ENCODE results near the gene SHF. TPM values are rescaled to one million over a fixed set of nuclear protein-coding genes. Genes with fewer than 3 reads are reported as not detected.

The SHF gene
- total RNA-seq, 1 experiment from 2014 or later: 21.7 TPM

DNA sequence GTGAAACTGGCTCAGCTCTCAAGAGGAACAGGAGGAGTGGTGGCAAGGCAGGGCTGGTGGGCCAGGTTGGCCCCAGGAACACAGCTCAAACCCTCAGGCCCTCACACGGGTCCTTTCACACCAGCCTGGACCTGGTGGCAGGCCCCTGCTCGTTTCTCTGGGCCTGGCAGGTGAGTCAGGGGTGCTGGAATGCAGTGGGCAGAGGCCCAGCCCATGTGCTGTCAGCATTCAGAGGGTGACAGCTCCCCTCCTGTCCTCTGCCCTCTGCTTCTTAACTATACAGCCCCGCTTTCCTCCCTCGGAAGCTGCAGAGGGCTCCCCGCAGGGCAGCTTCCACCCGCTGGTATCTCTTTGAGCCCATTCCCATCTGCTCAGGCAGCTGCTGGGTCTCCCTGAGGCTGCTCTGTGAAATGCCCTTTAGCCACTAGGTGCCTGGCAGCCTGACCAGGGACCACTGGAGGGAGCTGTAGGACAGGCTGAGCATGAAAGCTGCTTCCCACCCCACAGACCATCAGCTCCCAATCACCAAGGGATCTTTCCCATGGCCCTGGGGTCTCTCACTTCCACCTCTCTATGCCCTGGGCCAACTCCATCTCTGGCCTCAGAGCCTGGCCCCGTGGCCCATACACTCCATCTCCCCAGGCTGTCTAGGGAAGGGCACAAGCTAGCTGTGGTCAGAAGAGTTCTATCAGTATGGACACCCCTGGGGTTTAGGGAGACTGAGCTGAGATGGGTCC is 24.8 kb downstream of the SHF start:
- no peaks in the 10 kb centered on the region for H4K20me1 ChIP-seq (ENCODE audit: control insufficient read depth, insufficient read depth, insufficient read length)
- H3K4me2 ChIP-seq (ENCODE audit: insufficient read depth, insufficient read length, low read length): no peak overlapping the region
- no peak overlapping the region for H3K23ac ChIP-seq (ENCODE audit: insufficient read length, low read depth, low read length)
- no peak overlapping the region for H3K27ac Mint-ChIP-seq
- H2AK5ac ChIP-seq (ENCODE audit: insufficient read length, low read length): no peak overlapping the region
- no peaks in the 10 kb centered on the region for H3K27me3 ChIP-seq (ENCODE audit: insufficient read depth, low read length)
- H4K5ac ChIP-seq (ENCODE audit: insufficient read length, low read depth, low read length): no peak overlapping the region
- H3T11ph ChIP-seq (ENCODE audit: low read length): no peak overlapping the region
- no peak overlapping the region for H2BK20ac ChIP-seq (ENCODE audit: low read depth, low read length, poor library complexity, severe bottlenecking)
- H3K23me2 ChIP-seq (ENCODE audit: insufficient read length, low read depth, low read length, poor library complexity, severe bottlenecking): no peaks in the 10 kb centered on the region
- no peak overlapping the region for H3K4ac ChIP-seq (ENCODE audit: low read depth, low read length)
- H3K27ac ChIP-seq (ENCODE audit: insufficient read length, low read depth, low read length): no peak overlapping the region
- TF ChIP-seq, protein P1, sequence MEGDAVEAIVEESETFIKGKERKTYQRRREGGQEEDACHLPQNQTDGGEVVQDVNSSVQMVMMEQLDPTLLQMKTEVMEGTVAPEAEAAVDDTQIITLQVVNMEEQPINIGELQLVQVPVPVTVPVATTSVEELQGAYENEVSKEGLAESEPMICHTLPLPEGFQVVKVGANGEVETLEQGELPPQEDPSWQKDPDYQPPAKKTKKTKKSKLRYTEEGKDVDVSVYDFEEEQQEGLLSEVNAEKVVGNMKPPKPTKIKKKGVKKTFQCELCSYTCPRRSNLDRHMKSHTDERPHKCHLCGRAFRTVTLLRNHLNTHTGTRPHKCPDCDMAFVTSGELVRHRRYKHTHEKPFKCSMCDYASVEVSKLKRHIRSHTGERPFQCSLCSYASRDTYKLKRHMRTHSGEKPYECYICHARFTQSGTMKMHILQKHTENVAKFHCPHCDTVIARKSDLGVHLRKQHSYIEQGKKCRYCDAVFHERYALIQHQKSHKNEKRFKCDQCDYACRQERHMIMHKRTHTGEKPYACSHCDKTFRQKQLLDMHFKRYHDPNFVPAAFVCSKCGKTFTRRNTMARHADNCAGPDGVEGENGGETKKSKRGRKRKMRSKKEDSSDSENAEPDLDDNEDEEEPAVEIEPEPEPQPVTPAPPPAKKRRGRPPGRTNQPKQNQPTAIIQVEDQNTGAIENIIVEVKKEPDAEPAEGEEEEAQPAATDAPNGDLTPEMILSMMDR (conservative IDR thresholded peaks at IDR 0.05): peak; percentile 97
- H3K9me3 ChIP-seq (ENCODE audit: control insufficient read depth, low read depth, low read length): no peaks in the 10 kb centered on the region
- H3K4me3 Mint-ChIP-seq: 0 out of 5 replicates have a peak overlapping the region, but pooled peaks of 1 of the 2 experiments have one; percentile 22
- peaks cover 20 to 31% of the 10 kb centered on the region in 2 experiments for H3K4me1 Mint-ChIP-seq
- H2BK15ac ChIP-seq (ENCODE audit: low read depth, low read length): no peak overlapping the region
- no peak overlapping the region for H3K14ac ChIP-seq (ENCODE audit: insufficient read depth, low read length)
- no peaks in the 10 kb centered on the region for H3K79me2 ChIP-seq (ENCODE audit: insufficient read depth, low read length)
- H3K4me1 ChIP-seq (ENCODE audit: insufficient read depth, low read length): peaks cover 1% of the 10 kb centered on the region; the same call in 1 of the 2 replicates
- DNase-seq: peak; percentile 94
- H2BK12ac ChIP-seq (ENCODE audit: insufficient read length, low read depth, low read length): no peak overlapping the region
- peaks cover 0 to 3% (median 1%) of the 10 kb centered on the region in 3 experiments; a peak in 3 of 7 replicates for H3K36me3 Mint-ChIP-seq (ENCODE audit: insufficient read depth in 1 of 3, low read depth in 3 of 3)
- no peak overlapping the region for H2BK120ac ChIP-seq (ENCODE audit: low read depth, low read length, poor library complexity, severe bottlenecking)
- no peak overlapping the region for H3K56ac ChIP-seq (ENCODE audit: insufficient read length, low read depth, low read length)
- H3K9ac ChIP-seq (ENCODE audit: extremely low read depth, insufficient read length, low read length): no peak overlapping the region
- no peak overlapping the region for H2BK5ac ChIP-seq (ENCODE audit: insufficient read length, low read length)
- no CpG with 5 or more reads among the region's 7 CpGs for WGBS (ENCODE audit: extremely low coverage, insufficient read length, low lambda C conversion rate)
- H4K8ac ChIP-seq (replicated peaks; ENCODE audit: insufficient read length, low read depth, low read length): no peak overlapping the region
- no peaks in the 10 kb centered on the region; a peak in 1 of 5 replicates for H3K9me3 Mint-ChIP-seq
- H2AFZ ChIP-seq (ENCODE audit: low read length): no peak overlapping the region
- no peak overlapping the region for H3K18ac ChIP-seq (ENCODE audit: insufficient read length, low read depth, low read length)
- no peaks in the 10 kb centered on the region for H3K79me1 ChIP-seq (ENCODE audit: insufficient read depth, low read depth, low read length, poor library complexity, severe bottlenecking)
- peaks cover 13% of the 10 kb centered on the region; the same call in 1 of the 2 replicates for H3K27me3 Mint-ChIP-seq (ENCODE audit: low read depth)
- H4K91ac ChIP-seq (ENCODE audit: insufficient read length, low read depth, low read length): no peak overlapping the region
